Left ventricle myocardium inferior (tissue), 1 donor: ENCODE measurements around the gene ACTA2. TPM values are rescaled to one million over a fixed set of nuclear protein-coding genes. Genes with fewer than 3 reads are reported as not detected.

Experiments
- DNase-seq: peaks from one replicate; pipeline ENCODE4 v3.0.0-alpha.2; 2020
- H3K27ac ChIP-seq: fragments of 200-600 bp; replicated peaks from 2 replicates; pipeline ENCODE4 v1.8.0; 2021
- H3K27me3 ChIP-seq: fragments of 200-600 bp; 2 replicates; pipeline ENCODE4 v1.8.0; 2021; ENCODE audit warnings: low read depth
- H3K36me3 ChIP-seq: fragments of 200-600 bp; 2 replicates; pipeline ENCODE4 v1.8.0; 2021
- H3K4me1 ChIP-seq: fragments of 200-600 bp; 2 replicates; pipeline ENCODE4 v1.8.0; 2021
- H3K4me3 ChIP-seq: fragments of 200-600 bp; 2 replicates; pipeline ENCODE4 v1.8.0; 2021; ENCODE audit warnings: mild to moderate bottlenecking, moderate library complexity
- H3K9me3 ChIP-seq: fragments of 200-600 bp; replicated peaks from 2 replicates; pipeline ENCODE4 v1.8.0; 2021
- intact Hi-C: fragments of 100-400 bp; cut with micrococcal nuclease; formaldehyde crosslinking; loops from one replicate; pipeline ENCODE4 v1.11.0; 2022
- total RNA-seq: library from RNA; stranded (reverse); fragmentation: NEBNext Ultra II Directional; extraction: Animal tissue kit (Norgen Biotek cat#: 25700); gene quantifications from one replicate; pipeline ENCODE4 v1.2.1, GENCODE V29; 2021
- TF ChIP-seq, protein P1 (sequence below): fragments of 200-600 bp; IDR thresholded peaks from 2 replicates; pipeline ENCODE4 v1.8.0; 2021; ENCODE audit warnings: antibody characterized with exemption, mild to moderate bottlenecking, borderline replicate concordance
- donor health status: DM: no; HTN: yes; CAD: no; lungs with severe emphysema.

The ACTA2 gene
- total RNA-seq, 1 donor from 2014 or later, result 89.4 TPM

DNA sequence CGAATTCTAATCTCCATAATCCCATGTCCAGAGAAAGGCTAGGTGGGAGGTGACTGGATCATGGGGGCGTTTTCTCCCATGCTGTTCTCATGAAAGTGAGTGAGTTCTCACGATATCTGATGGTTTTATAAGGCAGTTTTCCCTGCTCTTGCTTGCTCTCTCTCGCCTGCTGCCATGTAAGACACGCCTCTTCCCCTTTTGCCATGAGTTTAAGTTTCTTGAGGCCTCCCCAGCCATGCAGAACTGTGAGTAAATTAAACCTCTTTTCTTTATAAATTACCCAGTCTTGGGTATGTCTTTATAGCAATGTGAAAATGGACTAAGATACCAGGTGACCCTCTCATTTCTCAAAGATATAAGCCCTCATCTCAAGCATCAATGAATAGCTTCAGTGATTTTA lies 1.1 kb upstream of the ACTA2 start:
- H3K4me3 ChIP-seq, result no peak overlapping the region

DNA sequence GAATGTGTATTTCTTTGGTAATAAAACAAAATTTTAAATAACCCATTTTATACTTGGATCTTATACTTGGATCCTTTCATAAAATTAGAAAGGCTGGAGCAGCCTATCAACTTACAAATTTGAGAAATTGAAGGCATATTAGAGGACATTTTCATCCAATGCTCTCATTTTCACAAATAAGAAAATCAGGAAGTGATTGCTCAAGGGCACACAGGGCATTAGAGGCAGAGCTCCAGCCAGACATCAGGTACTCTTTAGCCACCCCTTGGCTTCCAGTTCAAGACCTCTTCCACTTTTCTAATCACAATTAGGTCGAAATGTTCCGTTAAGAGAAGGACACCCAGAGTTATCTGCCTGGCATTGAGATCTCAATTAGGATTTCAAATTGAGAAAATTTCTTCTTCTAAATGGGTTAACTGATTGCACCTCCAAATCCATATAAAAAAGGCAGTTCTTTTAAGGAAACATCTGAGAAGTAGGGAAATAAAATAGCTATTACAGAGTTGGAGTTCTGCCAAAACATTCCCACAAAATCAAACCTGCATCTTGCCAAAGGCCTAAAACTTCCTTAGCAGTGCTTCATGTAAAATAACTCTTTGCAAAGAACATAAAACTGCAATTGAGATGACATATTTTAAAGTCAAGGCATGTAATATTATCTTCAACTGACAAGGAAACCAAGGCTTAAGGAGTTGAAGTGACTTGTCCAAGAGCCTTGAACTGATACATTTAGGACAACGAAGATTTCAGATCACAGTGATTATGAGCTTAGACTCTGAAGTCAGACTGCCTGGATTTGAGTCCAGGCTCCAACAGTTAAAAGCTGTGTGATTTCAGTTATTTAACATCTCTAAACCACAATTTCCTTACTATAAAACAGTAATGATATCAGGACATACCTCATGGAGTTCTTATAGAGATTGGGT lies 2.4 kb downstream of the ACTA2 start:
- TF ChIP-seq, protein P1, sequence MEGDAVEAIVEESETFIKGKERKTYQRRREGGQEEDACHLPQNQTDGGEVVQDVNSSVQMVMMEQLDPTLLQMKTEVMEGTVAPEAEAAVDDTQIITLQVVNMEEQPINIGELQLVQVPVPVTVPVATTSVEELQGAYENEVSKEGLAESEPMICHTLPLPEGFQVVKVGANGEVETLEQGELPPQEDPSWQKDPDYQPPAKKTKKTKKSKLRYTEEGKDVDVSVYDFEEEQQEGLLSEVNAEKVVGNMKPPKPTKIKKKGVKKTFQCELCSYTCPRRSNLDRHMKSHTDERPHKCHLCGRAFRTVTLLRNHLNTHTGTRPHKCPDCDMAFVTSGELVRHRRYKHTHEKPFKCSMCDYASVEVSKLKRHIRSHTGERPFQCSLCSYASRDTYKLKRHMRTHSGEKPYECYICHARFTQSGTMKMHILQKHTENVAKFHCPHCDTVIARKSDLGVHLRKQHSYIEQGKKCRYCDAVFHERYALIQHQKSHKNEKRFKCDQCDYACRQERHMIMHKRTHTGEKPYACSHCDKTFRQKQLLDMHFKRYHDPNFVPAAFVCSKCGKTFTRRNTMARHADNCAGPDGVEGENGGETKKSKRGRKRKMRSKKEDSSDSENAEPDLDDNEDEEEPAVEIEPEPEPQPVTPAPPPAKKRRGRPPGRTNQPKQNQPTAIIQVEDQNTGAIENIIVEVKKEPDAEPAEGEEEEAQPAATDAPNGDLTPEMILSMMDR, result no peak
- Histone ChIP-seq H3K4me3 (peak overlapping the region; percentile 51), H3K36me3 (peaks cover 3% of the 10 kb centered on the region), H3K4me1 (peaks cover 33% of the 10 kb centered on the region), H3K27me3 (no peaks in the 10 kb centered on the region), H3K9me3 (no peaks in the 10 kb centered on the region), H3K27ac (peak overlapping the region; percentile 79)
- DNase-seq, result no peak
- intact Hi-C loops, result no loop called here

More for the DNA sequence above, 1.1 kb upstream of the ACTA2 start:
- intact Hi-C loops, result no loop called here
- no peak overlapping the region for H3K27ac ChIP-seq
- H3K9me3 ChIP-seq, result no peaks in the 10 kb centered on the region
- H3K4me1 ChIP-seq, result peaks cover 33% of the 10 kb centered on the region
- no peaks in the 10 kb centered on the region for H3K36me3 ChIP-seq
- DNase-seq, result no peak
- no peaks in the 10 kb centered on the region for H3K27me3 ChIP-seq
- TF ChIP-seq, protein P1, result no peak

DNA sequence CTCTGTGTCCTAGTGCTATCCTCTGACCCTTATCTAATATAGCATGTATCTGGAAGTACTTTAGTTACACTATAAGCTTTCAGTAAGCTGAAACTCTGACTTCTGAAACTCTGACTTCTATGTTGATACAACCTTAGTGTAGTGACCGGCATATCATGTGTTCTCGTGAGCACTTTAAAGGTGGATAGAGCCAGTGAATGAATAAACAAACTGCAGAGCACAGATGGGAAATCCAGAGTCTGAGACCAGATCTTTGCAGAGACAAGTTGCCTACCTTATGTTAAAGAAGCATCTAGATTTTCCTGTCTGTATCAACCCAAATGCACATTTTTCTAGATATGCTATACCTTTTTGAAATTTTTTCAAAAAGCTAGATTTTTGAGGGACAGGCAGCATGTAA lies 3.5 kb downstream of the ACTA2 start:
- Histone ChIP-seq H3K27me3 (no peaks in the 10 kb centered on the region), H3K9me3 (no peaks in the 10 kb centered on the region), H3K4me1 (peaks cover 33% of the 10 kb centered on the region), H3K4me3 (peak overlapping the region; percentile 51), H3K27ac (peak overlapping the region; percentile 79), H3K36me3 (peaks cover 9% of the 10 kb centered on the region)
- intact Hi-C loops, result no loop called here
- TF ChIP-seq, protein P1, result no peak
- no peak for DNase-seq

DNA sequence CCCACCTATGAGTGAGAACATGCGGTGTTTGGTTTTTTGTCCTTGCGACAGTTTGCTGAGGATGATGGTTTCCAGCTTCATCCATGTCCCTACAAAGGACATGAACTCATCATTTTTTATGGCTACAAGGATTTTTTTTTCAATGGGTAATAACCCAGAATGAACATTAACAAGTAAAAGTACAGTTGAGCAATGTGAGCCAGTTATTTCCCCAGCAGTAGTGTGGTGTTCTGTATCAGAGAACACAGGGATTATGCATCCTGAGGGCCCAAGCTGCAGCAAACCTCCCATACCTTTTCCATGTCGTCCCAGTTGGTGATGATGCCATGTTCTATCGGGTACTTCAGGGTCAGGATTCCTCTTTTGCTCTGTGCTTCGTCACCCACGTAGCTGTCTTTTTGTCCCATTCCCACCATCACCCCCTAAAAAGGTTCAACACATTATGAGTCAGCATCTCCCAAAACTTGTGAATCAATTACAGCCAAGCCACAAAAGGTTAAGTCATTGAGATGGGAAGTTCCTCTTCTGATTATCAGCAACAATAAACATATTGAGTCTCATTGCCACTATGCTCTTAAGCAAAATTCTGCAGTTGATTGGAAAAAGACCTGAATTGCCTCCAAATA lies 5.5 kb downstream of the ACTA2 start:
- no peaks in the 10 kb centered on the region for H3K27me3 ChIP-seq
- no peak overlapping the region for H3K27ac ChIP-seq
- TF ChIP-seq, protein P1, result no peak
- no peak overlapping the region for H3K4me3 ChIP-seq
- intact Hi-C loops, result no loop called here
- peaks cover 17% of the 10 kb centered on the region for H3K36me3 ChIP-seq
- no peak for DNase-seq
- H3K9me3 ChIP-seq, result no peaks in the 10 kb centered on the region
- H3K4me1 ChIP-seq, result peaks cover 25% of the 10 kb centered on the region

DNA sequence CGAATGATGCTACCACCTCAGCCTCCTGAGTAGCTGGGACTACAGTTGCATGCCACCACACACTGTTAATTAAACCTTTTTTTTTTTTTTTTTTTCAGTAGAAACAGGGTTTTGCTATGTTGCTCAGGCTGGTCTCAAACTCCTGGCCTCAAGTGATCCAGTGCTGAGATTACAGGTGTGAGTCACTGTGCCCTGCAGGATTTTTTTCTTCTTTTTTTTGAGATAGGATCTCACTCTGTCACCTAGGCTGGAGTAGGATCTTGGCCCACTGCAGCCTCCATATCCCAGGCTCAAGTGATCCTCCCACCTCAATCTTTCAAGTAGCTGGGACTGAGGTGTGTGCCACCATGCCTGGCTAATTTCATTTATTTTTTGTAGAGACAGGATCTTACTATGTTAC lies 6.4 kb downstream of the ACTA2 start:
- peaks cover 16% of the 10 kb centered on the region for H3K4me1 ChIP-seq
- intact Hi-C loops, result no loop called here
- peaks cover 17% of the 10 kb centered on the region for H3K36me3 ChIP-seq
- no peaks in the 10 kb centered on the region for H3K9me3 ChIP-seq
- no peak overlapping the region for H3K4me3 ChIP-seq
- TF ChIP-seq, protein P1, result no peak
- DNase-seq, result no peak
- H3K27ac ChIP-seq, result no peak overlapping the region
- H3K27me3 ChIP-seq, result no peaks in the 10 kb centered on the region
